ENCODE results near the gene RASGRP4.

GRCh38 chr19:38392707-38393308 lies 33.2 kb downstream of the RASGRP4 start:
- TF ChIP-seq ZFX (IDR thresholded peaks at IDR 0.05) (no peak), CTCF (conservative IDR thresholded peaks at IDR 0.05) (no peak)

Data from C4-2B (cell line).